ENCODE results near the gene C2orf69.
"Not testable (repeated sequence)": the region's sequence is repeated elsewhere in the genome, so short reads cannot be mapped to it uniquely, and the experiment has no call there.

C2orf69 gene
- total RNA-seq = 24.1 to 28.3 (median 25.9) reads per million in 4 experiments

- DNase-seq = peak; percentile 84
Observed at GRCh38 chr2:199911052-199911876, at the start of gene C2orf69. C2orf69 (plus strand) TSS chr2:199911293; CDS start chr2:199911439, 146 bp downstream.

GRCh38 chr2:199862788-199863187, 48.3 kb upstream of the C2orf69 start:
- no peak for DNase-seq

- DNase-seq = no peak
Observed at GRCh38 chr2:199865905-199866304, 45.2 kb upstream of the C2orf69 start.

GRCh38 chr2:199868431-199869226, 42.5 kb upstream of the C2orf69 start:
- no peak for DNase-seq

- no peak for DNase-seq
Observed at GRCh38 chr2:199869227-199869541, 41.9 kb upstream of the C2orf69 start.

- no peak for DNase-seq
Observed at GRCh38 chr2:199869653-199870052, 41.4 kb upstream of the C2orf69 start.

- DNase-seq = no peak
Observed at GRCh38 chr2:199870581-199870980, 40.5 kb upstream of the C2orf69 start.

- DNase-seq = no peak
Observed at GRCh38 chr2:199874209-199874608, 36.9 kb upstream of the C2orf69 start.

- no peak for DNase-seq
Observed at GRCh38 chr2:199875400-199875799, 35.7 kb upstream of the C2orf69 start.

GRCh38 chr2:199882667-199883066, 28.4 kb upstream of the C2orf69 start:
- no peak for DNase-seq

- DNase-seq = no peak
Observed at GRCh38 chr2:199883474-199884212, 27.4 kb upstream of the C2orf69 start.

GRCh38 chr2:199895406-199895805, 15.7 kb upstream of the C2orf69 start:
- no peak for DNase-seq

GRCh38 chr2:199896617-199897016, 14.5 kb upstream of the C2orf69 start:
- no peak for DNase-seq

- no peak for DNase-seq
Observed at GRCh38 chr2:199901942-199902341, 9.2 kb upstream of the C2orf69 start.

- no peak for DNase-seq
Observed at GRCh38 chr2:199902486-199903110, 8.5 kb upstream of the C2orf69 start.

- no peak for DNase-seq
Observed at GRCh38 chr2:199903111-199903510, 8.0 kb upstream of the C2orf69 start.

GRCh38 chr2:199907008-199907714, 3.9 kb upstream of the C2orf69 start:
- DNase-seq = no peak

GRCh38 chr2:199910338-199911051, 598 bp upstream of the C2orf69 start:
- no peak for DNase-seq

GRCh38 chr2:199911877-199912161, 726 bp downstream of the C2orf69 start:
- no peak for DNase-seq

GRCh38 chr2:199912553-199913114, 1.5 kb downstream of the C2orf69 start:
- not testable (repeated sequence) for DNase-seq

- no peak for DNase-seq
Observed at GRCh38 chr2:199914372-199914958, 3.4 kb downstream of the C2orf69 start.

All from effector CD8-positive, alpha-beta T cell (primary cell).